HG03342 (cell line): ENCODE measurements around the gene JAM3.
"Not testable (repeated sequence)": the region's sequence is repeated elsewhere in the genome, so short reads cannot be mapped to it uniquely, and the experiment has no call there.

ENCODE experiments used
- ATAC-seq: cut with Tn5 transposase; IDR thresholded peaks from one replicate; pipeline ENCODE4 v1.9.1; 2021; ENCODE audit warnings: mild to moderate bottlenecking, moderate library complexity; ENCODE audit not compliant: unreplicated experiment

JAM3 gene

GRCh38 chr11:134171951-134172350 lies 103.1 kb downstream of the JAM3 start:
- ATAC-seq: no peak

- no peak for ATAC-seq
Measured at GRCh38 chr11:134173296-134173695, 104.4 kb downstream of the JAM3 start.

- ATAC-seq: no peak
Measured at GRCh38 chr11:134176284-134176683, 107.4 kb downstream of the JAM3 start.

- no peak for ATAC-seq
Measured at GRCh38 chr11:134178032-134178674, 109.3 kb downstream of the JAM3 start.

- ATAC-seq: no peak
Measured at GRCh38 chr11:134181707-134182106, 112.8 kb downstream of the JAM3 start.

GRCh38 chr11:134188092-134188491 lies 119.2 kb downstream of the JAM3 start:
- ATAC-seq: not testable (repeated sequence)

GRCh38 chr11:134196756-134197155 lies 127.9 kb downstream of the JAM3 start:
- no peak for ATAC-seq

- no peak for ATAC-seq
Measured at GRCh38 chr11:134199531-134199930, 130.7 kb downstream of the JAM3 start.

- no peak for ATAC-seq
Measured at GRCh38 chr11:134200688-134201087, 131.8 kb downstream of the JAM3 start.
